ENCODE data around the gene PMFBP1.

The PMFBP1 gene

DNA sequence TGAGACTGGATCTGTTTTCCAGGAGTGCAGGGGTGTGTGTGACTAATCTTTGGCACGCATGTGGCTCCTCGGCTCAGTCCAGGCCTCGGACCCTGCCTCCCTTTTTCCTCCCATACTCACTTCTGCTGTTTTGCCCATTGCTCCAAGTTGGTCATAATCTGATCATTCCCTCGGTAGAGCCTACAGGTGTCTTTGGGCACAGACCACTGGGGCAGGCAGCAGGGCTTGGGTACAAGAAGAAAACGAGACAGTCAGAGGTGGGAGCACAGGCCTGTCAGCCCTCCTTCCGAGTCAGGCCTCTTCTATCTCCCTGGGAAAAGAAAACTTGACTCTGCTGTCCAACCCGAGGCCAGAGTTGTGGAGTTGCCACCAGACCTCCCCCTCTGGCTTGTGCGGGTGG, 48.5 kb downstream of the PMFBP1 start:
- H3K4me3 ChIP-seq (replicated peaks in 1 of 2; ENCODE audit: low read depth in 2 of 2, low read length in 2 of 2): no peak overlapping the region
- no peak for DNase-seq (ENCODE audit: low read depth in 2 of 2)
- TF ChIP-seq, protein P1, sequence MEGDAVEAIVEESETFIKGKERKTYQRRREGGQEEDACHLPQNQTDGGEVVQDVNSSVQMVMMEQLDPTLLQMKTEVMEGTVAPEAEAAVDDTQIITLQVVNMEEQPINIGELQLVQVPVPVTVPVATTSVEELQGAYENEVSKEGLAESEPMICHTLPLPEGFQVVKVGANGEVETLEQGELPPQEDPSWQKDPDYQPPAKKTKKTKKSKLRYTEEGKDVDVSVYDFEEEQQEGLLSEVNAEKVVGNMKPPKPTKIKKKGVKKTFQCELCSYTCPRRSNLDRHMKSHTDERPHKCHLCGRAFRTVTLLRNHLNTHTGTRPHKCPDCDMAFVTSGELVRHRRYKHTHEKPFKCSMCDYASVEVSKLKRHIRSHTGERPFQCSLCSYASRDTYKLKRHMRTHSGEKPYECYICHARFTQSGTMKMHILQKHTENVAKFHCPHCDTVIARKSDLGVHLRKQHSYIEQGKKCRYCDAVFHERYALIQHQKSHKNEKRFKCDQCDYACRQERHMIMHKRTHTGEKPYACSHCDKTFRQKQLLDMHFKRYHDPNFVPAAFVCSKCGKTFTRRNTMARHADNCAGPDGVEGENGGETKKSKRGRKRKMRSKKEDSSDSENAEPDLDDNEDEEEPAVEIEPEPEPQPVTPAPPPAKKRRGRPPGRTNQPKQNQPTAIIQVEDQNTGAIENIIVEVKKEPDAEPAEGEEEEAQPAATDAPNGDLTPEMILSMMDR (IDR thresholded peaks at IDR 0.05; ENCODE audit: low read depth, low read length): no peak

DNA sequence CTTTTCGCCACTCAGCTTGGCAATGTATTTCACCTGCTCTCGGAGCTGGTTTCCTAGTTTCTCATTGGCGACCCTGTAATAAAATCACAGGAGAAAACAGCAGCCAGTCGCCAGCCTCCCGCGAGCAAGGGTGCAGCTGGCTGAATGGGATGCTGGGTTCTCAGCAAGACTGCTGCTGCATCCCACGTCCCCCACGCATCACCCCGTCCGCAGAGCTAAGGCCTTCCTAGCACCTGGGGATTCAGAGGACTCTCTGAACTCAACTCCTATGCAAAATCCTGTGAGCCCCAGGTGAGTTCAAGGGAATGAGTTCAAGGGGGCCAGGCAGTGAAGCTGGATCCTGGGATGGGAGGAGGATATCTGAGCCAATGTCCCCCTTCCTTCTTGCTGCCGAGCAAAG, 49.0 kb downstream of the PMFBP1 start:
- no peak for DNase-seq (ENCODE audit: low read depth in 2 of 2)
- H3K4me3 ChIP-seq (replicated peaks in 1 of 2; ENCODE audit: low read depth in 2 of 2, low read length in 2 of 2): no peak overlapping the region
- TF ChIP-seq, protein P1 (IDR thresholded peaks at IDR 0.05; ENCODE audit: low read depth, low read length): no peak

DNA sequence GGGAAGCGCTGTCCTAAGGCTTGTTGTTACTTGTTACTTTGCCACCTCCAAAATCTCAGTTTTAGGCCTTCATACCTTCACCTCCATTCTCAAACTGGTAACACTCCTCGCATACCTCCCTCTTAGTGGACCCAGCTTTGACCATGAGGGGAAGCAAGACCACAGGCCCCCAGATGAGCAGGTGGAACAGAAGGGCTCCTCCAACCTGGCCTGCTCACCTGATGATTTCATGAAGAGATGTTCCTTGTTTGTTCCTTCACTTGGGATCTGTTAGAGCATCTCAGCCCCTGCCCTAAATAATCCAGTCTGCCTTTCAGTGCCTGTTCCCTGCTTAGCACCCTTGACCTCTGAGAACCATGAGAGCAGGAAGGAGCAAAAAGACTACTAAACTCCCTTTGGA, 49.6 kb downstream of the PMFBP1 start:
- H3K4me3 ChIP-seq (replicated peaks in 1 of 2; ENCODE audit: low read depth in 2 of 2, low read length in 2 of 2): no peak overlapping the region
- DNase-seq (ENCODE audit: low read depth in 2 of 2): no peak
- TF ChIP-seq, protein P1 (IDR thresholded peaks at IDR 0.05; ENCODE audit: low read depth, low read length): no peak

DNA sequence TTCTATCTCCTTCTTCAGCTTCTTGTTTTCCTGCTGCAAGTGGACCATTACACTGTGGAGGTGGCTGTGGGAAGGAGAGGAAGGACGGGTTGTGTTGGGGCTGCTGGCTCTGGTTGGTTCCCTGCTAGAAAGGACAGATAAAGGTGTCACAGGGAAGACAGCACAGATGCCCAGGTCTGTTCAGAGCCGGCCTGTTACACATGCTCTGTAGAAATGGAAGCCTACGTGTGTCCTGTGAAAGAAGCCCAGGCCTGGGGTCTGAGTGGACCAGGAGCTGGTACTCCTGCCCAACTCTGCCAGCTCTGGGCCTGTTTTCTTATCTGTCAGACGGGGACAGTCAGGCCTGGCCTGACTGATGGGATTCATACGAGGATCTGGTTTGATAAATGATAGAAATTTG, 51.9 kb downstream of the PMFBP1 start:
- no peak for DNase-seq (ENCODE audit: low read depth in 2 of 2)
- TF ChIP-seq, protein P1 (IDR thresholded peaks at IDR 0.05; ENCODE audit: low read depth, low read length): no peak

DNA sequence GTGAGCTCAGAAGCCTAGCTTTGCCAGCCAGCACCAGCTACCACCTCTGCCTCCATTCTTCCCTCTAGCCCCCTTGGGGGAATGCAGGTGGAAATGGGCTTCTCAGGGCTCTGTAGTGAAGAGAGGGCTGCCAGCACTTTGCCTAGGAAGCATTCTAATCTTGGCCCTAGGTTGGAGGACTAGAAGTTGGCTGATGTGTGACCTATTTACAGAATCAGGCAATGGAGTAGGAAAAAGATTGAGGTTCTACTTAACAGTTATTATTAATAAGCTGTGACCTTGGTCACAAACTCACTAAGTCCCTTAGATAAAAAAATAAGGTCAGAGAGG, 58.4 kb downstream of the PMFBP1 start:
- no peak for DNase-seq (ENCODE audit: low read depth in 2 of 2)
- TF ChIP-seq, protein P1 (IDR thresholded peaks at IDR 0.05; ENCODE audit: low read depth, low read length): no peak
- no peak overlapping the region for H3K4me3 ChIP-seq (replicated peaks in 1 of 2; ENCODE audit: low read depth in 2 of 2, low read length in 2 of 2)

More for the DNA sequence above, 51.9 kb downstream of the PMFBP1 start:
- no peak overlapping the region for H3K4me3 ChIP-seq (replicated peaks in 1 of 2; ENCODE audit: low read depth in 2 of 2, low read length in 2 of 2)

DNA sequence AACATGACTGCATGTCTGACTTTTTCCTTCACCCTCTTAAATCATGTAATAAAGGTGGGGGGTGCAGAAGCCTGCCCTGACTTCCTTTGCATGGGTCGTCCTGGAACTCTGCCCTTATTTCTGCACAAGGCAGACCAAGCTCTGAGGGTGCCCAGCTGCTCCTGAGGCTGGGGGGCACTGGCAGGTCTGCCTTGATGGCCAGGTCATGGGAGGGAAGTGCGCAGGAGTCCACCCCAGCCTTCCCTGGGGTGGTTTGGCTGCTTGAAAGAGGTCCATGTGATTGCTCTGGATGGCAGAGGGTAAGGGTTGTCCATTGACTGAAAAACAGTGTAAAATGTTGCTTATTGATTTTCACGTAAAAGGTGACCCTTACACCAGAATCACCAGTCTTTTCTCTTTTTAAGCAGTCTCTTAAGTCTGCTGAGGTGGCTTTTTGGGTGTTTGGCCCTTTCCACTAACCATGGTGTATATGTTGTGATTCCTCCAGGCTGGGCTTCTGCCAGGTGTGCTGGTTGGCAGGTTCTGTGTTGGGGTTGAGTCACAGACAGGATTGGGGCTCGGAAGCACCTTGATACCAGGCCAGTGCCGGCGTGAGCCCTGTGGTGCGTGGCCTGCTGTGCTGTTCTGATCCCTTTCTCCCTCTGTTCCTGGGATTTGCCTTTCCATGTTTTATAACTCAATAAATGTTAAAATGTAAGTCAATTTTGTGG, 58.9 kb downstream of the PMFBP1 start:
- DNase-seq (ENCODE audit: low read depth in 2 of 2): no peak
- TF ChIP-seq, protein P1 (IDR thresholded peaks at IDR 0.05; ENCODE audit: low read depth, low read length): no peak
- no peak overlapping the region for H3K4me3 ChIP-seq (replicated peaks in 1 of 2; ENCODE audit: low read depth in 2 of 2, low read length in 2 of 2)

DNA sequence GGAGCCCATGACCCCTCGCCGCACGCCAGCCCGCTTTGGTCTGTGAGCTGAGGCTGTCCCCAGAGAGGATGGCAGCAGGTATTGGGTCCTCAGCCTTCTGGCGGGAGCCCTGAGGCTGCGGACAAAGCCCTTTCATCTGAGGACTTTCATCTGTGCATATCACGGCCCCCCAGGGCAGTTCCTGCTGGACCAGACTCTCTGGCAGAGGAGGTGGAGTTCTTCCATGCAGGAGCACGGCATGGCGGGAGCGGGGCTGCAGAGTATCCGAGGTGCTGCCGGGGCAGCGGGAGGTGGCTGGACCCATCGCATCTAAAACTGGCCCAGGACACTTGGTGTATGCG, 59.5 kb downstream of the PMFBP1 start:
- no peak overlapping the region for H3K4me3 ChIP-seq (replicated peaks in 1 of 2; ENCODE audit: low read depth in 2 of 2, low read length in 2 of 2)
- TF ChIP-seq, protein P1 (IDR thresholded peaks at IDR 0.05; ENCODE audit: low read depth, low read length): no peak
- no peak for DNase-seq (ENCODE audit: low read depth in 2 of 2)
